Endothelial cell of umbilical vein (primary cell): ENCODE data around the gene DRC7. TPM values are rescaled to one million over a fixed set of nuclear protein-coding genes. Genes with fewer than 3 reads are reported as not detected.

ENCODE experiments used
- BruUV-seq: library from RNA; stranded (reverse); fragments of 400-500 nt; replicated peaks from 2 replicates; lab custom pipeline; 2021; lab: Mats Ljungman, UMichigan
- CTCF ChIA-PET: fragments of 300-600, 350-600 bp; sonication (Branson Sonifier 250); formaldehyde crosslinking; loops from one replicate; lab custom pipeline; 2021; ENCODE audit warnings: antibody characterized with exemption, inconsistent platforms; lab: Charles Lee
- POLR2A ChIA-PET: fragments of 300-600, 350-600 bp; sonication (Branson Sonifier 250); formaldehyde crosslinking; loops from one replicate; lab custom pipeline; 2021; ENCODE audit warnings: antibody characterized with exemption, inconsistent platforms; lab: Charles Lee
- DNase-seq: peaks from one replicate; pipeline ENCODE4 v3.0.0-alpha.2; 2011; ENCODE audit warnings: low read depth, low spot score
- FAIRE-seq: peaks from 2 replicates; lab custom pipeline; 2011; peaks lifted over from hg19 to GRCh38; lab: Jason Lieb, UNC
- H2AFZ ChIP-seq: 2 replicates; pipeline ENCODE4 v1.6.0; 2012; ENCODE audit warnings: low read depth, low read length, control low read depth, inconsistent platforms
- H3K27ac ChIP-seq: 2 replicates; pipeline ENCODE4 v1.5.1; 2011; ENCODE audit warnings: low read depth, mild to moderate bottlenecking, control low read depth, low read length, moderate library complexity; ENCODE audit not compliant: insufficient read depth
- H3K27me3 ChIP-seq, 2 experiments: 2 replicates each; pipeline versions ENCODE4 v1.6.0 to v1.6.1; 2011; ENCODE audit warnings: low read length in 2 of 2, mixed read lengths in 1 of 2; ENCODE audit not compliant: control insufficient read depth in 2 of 2, insufficient read depth in 2 of 2
- H3K36me3 ChIP-seq, 2 experiments: 2 replicates in 1 of 2; 3 replicates in 1 of 2; pipeline ENCODE4 v1.5.1; 2011; ENCODE audit warnings: low read length in 2 of 2, mild to moderate bottlenecking in 1 of 2, moderate library complexity in 1 of 2; ENCODE audit not compliant: control insufficient read depth in 2 of 2, insufficient read depth in 2 of 2; ENCODE audit errors: extremely low read depth in 1 of 2
- H3K4me1 ChIP-seq: 3 replicates; pipeline ENCODE4 v1.5.1; 2011; ENCODE audit warnings: mild to moderate bottlenecking, low read length; ENCODE audit not compliant: control insufficient read depth, insufficient read depth; ENCODE audit errors: extremely low read depth
- H3K4me2 ChIP-seq: 2 replicates; pipeline ENCODE4 v1.6.1; 2011; ENCODE audit warnings: low read length, control low read depth, mixed read lengths; ENCODE audit not compliant: insufficient read depth
- H3K4me3 ChIP-seq, 3 experiments: fragments of 200-600 bp in 1 of 3; sonication (generic), shearing (Covaris generic) in 1 of 3; replicated peaks in 1 of 3; 2 replicates each; pipeline ENCODE4 v1.5.1; 2011 to 2016; ENCODE audit warnings: control low read depth in 3 of 3, low read length in 3 of 3, mild to moderate bottlenecking in 2 of 3, inconsistent platforms in 1 of 3, low read depth in 1 of 3, moderate library complexity in 1 of 3; ENCODE audit not compliant: insufficient read depth in 1 of 3
- H3K79me2 ChIP-seq: 2 replicates; pipeline ENCODE4 v1.6.0; 2012; ENCODE audit warnings: low read length, inconsistent platforms; ENCODE audit not compliant: control insufficient read depth, insufficient read depth
- H3K9ac ChIP-seq: replicated peaks from 2 replicates; pipeline ENCODE3; 2011; ENCODE audit warnings: low read length, control low read depth; ENCODE audit not compliant: insufficient read depth; ENCODE audit errors: extremely low read depth
- H3K9me1 ChIP-seq: replicated peaks from 3 replicates; pipeline ENCODE4 v1.6.0; 2011; ENCODE audit warnings: mild to moderate bottlenecking, low read length; ENCODE audit not compliant: control insufficient read depth, insufficient read depth; ENCODE audit errors: extremely low read depth
- H3K9me3 ChIP-seq: replicated peaks from 2 replicates; pipeline ENCODE4 v1.5.1; 2012; ENCODE audit warnings: low read length, inconsistent platforms; ENCODE audit not compliant: control insufficient read depth, insufficient read depth
- H4K20me1 ChIP-seq: replicated peaks from 2 replicates; pipeline ENCODE3; 2011; ENCODE audit warnings: mild to moderate bottlenecking, low read length; ENCODE audit not compliant: control insufficient read depth, insufficient read depth; ENCODE audit errors: extremely low read depth
- CTCF ChIP-seq, 2 donors: IDR thresholded peaks; 1 replicate in 1 of 2; 2 replicates in 1 of 2; pipeline ENCODE4 v1.5.1; 2011; ENCODE audit warnings: low read length in 2 of 2, mild to moderate bottlenecking in 2 of 2, moderate library complexity in 2 of 2, control low read depth in 1 of 2, inconsistent platforms in 1 of 2, low read depth in 1 of 2; ENCODE audit not compliant: insufficient read depth in 1 of 2; ENCODE audit errors: extremely low read depth in 1 of 2
- EZH2 ChIP-seq: IDR thresholded peaks from 2 replicates; pipeline ENCODE4 v1.6.1; 2012; ENCODE audit warnings: borderline replicate concordance, low read depth, mild to moderate bottlenecking, moderate library complexity, low read length, inconsistent platforms; ENCODE audit not compliant: severe bottlenecking
- FOS ChIP-seq: IDR thresholded peaks from 2 replicates; pipeline ENCODE4 v1.6.1; 2011; ENCODE audit warnings: mild to moderate bottlenecking, low read length, moderate library complexity, borderline replicate concordance; ENCODE audit not compliant: insufficient read depth
- GATA2 ChIP-seq: IDR thresholded peaks from 2 replicates; pipeline ENCODE4 v1.7.0; 2011; ENCODE audit warnings: low read depth, mild to moderate bottlenecking, moderate library complexity, mixed read lengths, low read length; ENCODE audit not compliant: insufficient read length, insufficient read depth
- JUN ChIP-seq: IDR thresholded peaks from 2 replicates; pipeline ENCODE4 v1.6.1; 2011; ENCODE audit warnings: borderline replicate concordance, low read depth; ENCODE audit not compliant: insufficient read length, insufficient read depth
- MAX ChIP-seq: IDR thresholded peaks from 2 replicates; pipeline ENCODE4 v1.6.1; 2011; ENCODE audit not compliant: insufficient read depth, insufficient read length
- MYC ChIP-seq: IDR thresholded peaks from one replicate; pipeline ENCODE4 v1.6.1; 2011; ENCODE audit warnings: mild to moderate bottlenecking, low read depth, low read length
- POLR2A ChIP-seq: IDR thresholded peaks from 2 replicates; pipeline ENCODE4 v1.6.1; 2012; ENCODE audit warnings: low read depth, mild to moderate bottlenecking, control low read depth, low read length
- POLR2AphosphoS5 ChIP-seq: IDR thresholded peaks from 2 replicates; pipeline ENCODE4 v1.6.1; 2012; ENCODE audit warnings: low read depth, mild to moderate bottlenecking, control low read depth, low read length, moderate library complexity; ENCODE audit not compliant: insufficient read depth
- dilution Hi-C: fragments of 300-500 bp; cut with MboI; formaldehyde crosslinking; loops from one replicate; pipeline ENCODE4 v1.15.0; 2019; ENCODE audit warnings: low sequenced_read_pairs; ENCODE audit not compliant: extremely low pct_ligation_motif_present
- intact Hi-C: fragments of 100-400 bp; cut with micrococcal nuclease; formaldehyde crosslinking; loops from one replicate; pipeline ENCODE4 v1.10.0; 2022
- polyA plus RNA-seq, 4 experiments: library from polyadenylated mRNA; depleted of rRNA in 3 of 4; stranded (reverse) in 3 of 4; unstranded in 1 of 4; fragments of >200 nt; gene quantifications; 2 replicates each; pipeline versions ENCODE4 v1.2.1 to v1.2.3, GENCODE V29; 2011 to 2012; ENCODE audit warnings: missing spikeins in 1 of 4
- total RNA-seq: library from RNA; stranded (reverse); gene quantifications from 2 replicates; pipeline ENCODE4 v1.2.3, GENCODE V29; 2021

The DRC7 gene
- total and polyA plus RNA-seq, 2 donors (not counting 3 experiments of a cell fraction or from before 2014, with no cell fraction given) = 0.13 to 0.77 TPM

DNA sequence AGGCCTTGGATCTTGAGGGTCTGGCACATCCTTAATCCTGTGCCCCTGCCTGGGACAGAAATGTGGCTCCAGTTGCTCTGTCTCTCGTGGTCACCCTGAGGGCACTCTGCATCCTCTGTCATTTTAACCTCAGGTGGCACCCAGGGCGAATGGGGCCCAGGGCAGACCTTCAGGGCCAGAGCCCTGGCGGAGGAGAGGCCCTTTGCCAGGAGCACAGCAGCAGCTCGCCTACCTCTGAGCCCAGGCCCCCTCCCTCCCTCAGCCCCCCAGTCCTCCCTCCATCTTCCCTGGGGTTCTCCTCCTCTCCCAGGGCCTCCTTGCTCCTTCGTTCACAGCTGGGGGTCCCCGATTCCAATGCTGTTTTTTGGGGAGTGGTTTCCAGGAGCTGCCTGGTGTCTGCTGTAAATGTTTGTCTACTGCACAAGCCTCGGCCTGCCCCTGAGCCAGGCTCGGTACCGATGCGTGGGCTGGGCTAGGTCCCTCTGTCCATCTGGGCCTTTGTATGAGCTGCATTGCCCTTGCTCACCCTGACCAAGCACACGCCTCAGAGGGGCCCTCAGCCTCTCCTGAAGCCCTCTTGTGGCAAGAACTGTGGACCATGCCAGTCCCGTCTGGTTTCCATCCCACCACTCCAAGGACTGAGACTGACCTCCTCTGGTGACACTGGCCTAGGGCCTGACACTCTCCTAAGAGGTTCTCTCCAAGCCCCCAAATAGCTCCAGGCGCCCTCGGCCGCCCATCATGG lies 30.5 kb upstream of the DRC7 start:
- H3K27ac ChIP-seq = no peak overlapping the region
- ChIA-PET POLR2A (no interaction called here), CTCF (interaction anchor here (0.9 to 1.8 kb wide), 2 partner anchors 73 to 87 kb away, joined by 3 to 12 read pairs; no protein-coding TSS in a partner anchor)
- H3K79me2 ChIP-seq = no peaks in the 10 kb centered on the region
- H3K27me3 ChIP-seq = no peaks in the 10 kb centered on the region
- H3K9me1 ChIP-seq = no peaks in the 10 kb centered on the region
- H2AFZ ChIP-seq = no peak overlapping the region
- DNase-seq = no peak
- dilution Hi-C loops (no loop called here), intact Hi-C loops (no loop called here)
- no peaks in the 10 kb centered on the region for H4K20me1 ChIP-seq
- peaks cover 2 to 3% of the 10 kb centered on the region in 2 experiments for H3K36me3 ChIP-seq
- H3K4me2 ChIP-seq = no peak overlapping the region
- no peak for FAIRE-seq
- H3K4me1 ChIP-seq = no peaks in the 10 kb centered on the region
- TF ChIP-seq POLR2A (no peak), EZH2 (no peak), FOS (no peak), CTCF (IDR thresholded peaks at IDR 0.05; ENCODE audit: extremely low read depth in 1 of 2, insufficient read depth in 1 of 2, low read depth in 1 of 2, low read length in 2 of 2) (no peak), MYC (no peak), JUN (no peak), POLR2AphosphoS5 (no peak), MAX (no peak), GATA2 (no peak)
- no peaks in the 10 kb centered on the region for H3K9me3 ChIP-seq
- H3K9ac ChIP-seq = no peak overlapping the region
- no peak overlapping the region for H3K4me3 ChIP-seq
- BruUV-seq = TSS peak; percentile 85
